ENCODE results near the gene TARS2. TPM values are rescaled to one million over a fixed set of nuclear protein-coding genes. Genes with fewer than 3 reads are reported as not detected.

Gene TARS2
- polyA plus RNA-seq, 2 of the 4 experiments (the other 2 are of a cell fraction): 19.4 to 21.6 TPM

DNA sequence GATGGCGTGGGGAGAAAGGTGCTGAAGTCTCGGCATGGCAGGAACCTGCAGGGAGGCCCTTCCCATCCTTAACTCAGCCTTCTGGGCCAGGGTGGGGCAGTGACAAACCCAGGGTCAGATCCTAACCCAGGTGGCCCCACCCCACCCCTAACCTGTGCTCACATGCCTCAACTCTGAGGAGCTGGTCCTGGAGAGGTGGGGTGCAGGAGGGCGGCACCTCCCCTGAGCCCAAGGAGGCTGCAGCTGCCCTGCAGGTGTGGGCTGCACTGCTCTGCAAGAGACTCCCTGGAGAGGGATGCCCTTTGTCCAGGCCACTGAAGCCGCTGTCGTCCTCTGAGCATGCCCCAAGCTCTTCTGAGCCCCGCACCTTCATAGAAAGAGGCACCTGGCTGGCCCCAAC, 46.8 kb downstream of the TARS2 start:
- FAIRE-seq (no peak), DNase-seq (ENCODE audit: low read depth in 1 of 2, low spot score in 1 of 2) (no peak), ATAC-seq (no peak)
- TF ChIP-seq POLR2A (IDR thresholded peaks at IDR 0.05; ENCODE audit: low read length) (no peak), KDM1A (IDR thresholded peaks at IDR 0.05; ENCODE audit: low read depth) (no peak), HOXB13 (CRISPR knock-in tag; IDR thresholded peaks at IDR 0.05; ENCODE audit: low read depth) (no peak), CBX2 (IDR thresholded peaks at IDR 0.05; ENCODE audit: borderline replicate concordance, low read depth) (no peak), EHMT2 (IDR thresholded peaks at IDR 0.05; ENCODE audit: low read depth) (no peak), JUN (IDR thresholded peaks at IDR 0.05) (no peak), CBX8 (IDR thresholded peaks at IDR 0.05) (no peak), RARB (CRISPR knock-in tag; IDR thresholded peaks at IDR 0.05) (no peak), MAFK (IDR thresholded peaks at IDR 0.05; ENCODE audit: partially characterized antibody) (no peak), FOSL2 (IDR thresholded peaks at IDR 0.05) (no peak), FOSL2 (CRISPR knock-in tag; IDR thresholded peaks at IDR 0.05) (no peak), ZNF302 (CRISPR knock-in tag; IDR thresholded peaks at IDR 0.05) (no peak), GATA3 (IDR thresholded peaks at IDR 0.05; ENCODE audit: borderline replicate concordance) (no peak), HDAC2 (IDR thresholded peaks at IDR 0.05) (no peak)
- TF ChIP-seq, protein P1, sequence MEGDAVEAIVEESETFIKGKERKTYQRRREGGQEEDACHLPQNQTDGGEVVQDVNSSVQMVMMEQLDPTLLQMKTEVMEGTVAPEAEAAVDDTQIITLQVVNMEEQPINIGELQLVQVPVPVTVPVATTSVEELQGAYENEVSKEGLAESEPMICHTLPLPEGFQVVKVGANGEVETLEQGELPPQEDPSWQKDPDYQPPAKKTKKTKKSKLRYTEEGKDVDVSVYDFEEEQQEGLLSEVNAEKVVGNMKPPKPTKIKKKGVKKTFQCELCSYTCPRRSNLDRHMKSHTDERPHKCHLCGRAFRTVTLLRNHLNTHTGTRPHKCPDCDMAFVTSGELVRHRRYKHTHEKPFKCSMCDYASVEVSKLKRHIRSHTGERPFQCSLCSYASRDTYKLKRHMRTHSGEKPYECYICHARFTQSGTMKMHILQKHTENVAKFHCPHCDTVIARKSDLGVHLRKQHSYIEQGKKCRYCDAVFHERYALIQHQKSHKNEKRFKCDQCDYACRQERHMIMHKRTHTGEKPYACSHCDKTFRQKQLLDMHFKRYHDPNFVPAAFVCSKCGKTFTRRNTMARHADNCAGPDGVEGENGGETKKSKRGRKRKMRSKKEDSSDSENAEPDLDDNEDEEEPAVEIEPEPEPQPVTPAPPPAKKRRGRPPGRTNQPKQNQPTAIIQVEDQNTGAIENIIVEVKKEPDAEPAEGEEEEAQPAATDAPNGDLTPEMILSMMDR (IDR thresholded peaks at IDR 0.05): no peak
- TF ChIP-seq, protein P2, sequence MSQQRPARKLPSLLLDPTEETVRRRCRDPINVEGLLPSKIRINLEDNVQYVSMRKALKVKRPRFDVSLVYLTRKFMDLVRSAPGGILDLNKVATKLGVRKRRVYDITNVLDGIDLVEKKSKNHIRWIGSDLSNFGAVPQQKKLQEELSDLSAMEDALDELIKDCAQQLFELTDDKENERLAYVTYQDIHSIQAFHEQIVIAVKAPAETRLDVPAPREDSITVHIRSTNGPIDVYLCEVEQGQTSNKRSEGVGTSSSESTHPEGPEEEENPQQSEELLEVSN (IDR thresholded peaks at IDR 0.05; ENCODE audit: borderline replicate concordance, low read depth): no peak
- TF ChIP-seq, protein P3, sequence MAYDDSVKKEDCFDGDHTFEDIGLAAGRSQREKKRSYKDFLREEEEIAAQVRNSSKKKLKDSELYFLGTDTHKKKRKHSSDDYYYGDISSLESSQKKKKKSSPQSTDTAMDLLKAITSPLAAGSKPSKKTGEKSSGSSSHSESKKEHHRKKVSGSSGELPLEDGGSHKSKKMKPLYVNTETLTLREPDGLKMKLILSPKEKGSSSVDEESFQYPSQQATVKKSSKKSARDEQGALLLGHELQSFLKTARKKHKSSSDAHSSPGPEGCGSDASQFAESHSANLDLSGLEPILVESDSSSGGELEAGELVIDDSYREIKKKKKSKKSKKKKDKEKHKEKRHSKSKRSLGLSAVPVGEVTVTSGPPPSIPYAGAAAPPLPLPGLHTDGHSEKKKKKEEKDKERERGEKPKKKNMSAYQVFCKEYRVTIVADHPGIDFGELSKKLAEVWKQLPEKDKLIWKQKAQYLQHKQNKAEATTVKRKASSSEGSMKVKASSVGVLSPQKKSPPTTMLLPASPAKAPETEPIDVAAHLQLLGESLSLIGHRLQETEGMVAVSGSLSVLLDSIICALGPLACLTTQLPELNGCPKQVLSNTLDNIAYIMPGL (CRISPR knock-in tag; IDR thresholded peaks at IDR 0.05; ENCODE audit: borderline replicate concordance): no peak
- Histone ChIP-seq H3K9me3 (no peaks in the 10 kb centered on the region), H3K27ac (no peak overlapping the region), H3K4me1 (peaks cover 40% of the 10 kb centered on the region), H3K4me2 (no peak overlapping the region), H3K4me3 (no peak overlapping the region)
- POLR2A ChIA-PET: no interaction called here
- 83% methylated on average over 6 of the region's 6 CpGs for WGBS (ENCODE audit: missing lambda C conversion rate)
- CTCF ChIA-PET: interaction anchor here (0.6 to 7.3 kb wide), 9 partner anchors 10 to 451 kb away, joined by 3 to 114 read pairs (median 27); partner anchors contain the start of genes ADAMTSL4, ECM1 and FALEC

DNA sequence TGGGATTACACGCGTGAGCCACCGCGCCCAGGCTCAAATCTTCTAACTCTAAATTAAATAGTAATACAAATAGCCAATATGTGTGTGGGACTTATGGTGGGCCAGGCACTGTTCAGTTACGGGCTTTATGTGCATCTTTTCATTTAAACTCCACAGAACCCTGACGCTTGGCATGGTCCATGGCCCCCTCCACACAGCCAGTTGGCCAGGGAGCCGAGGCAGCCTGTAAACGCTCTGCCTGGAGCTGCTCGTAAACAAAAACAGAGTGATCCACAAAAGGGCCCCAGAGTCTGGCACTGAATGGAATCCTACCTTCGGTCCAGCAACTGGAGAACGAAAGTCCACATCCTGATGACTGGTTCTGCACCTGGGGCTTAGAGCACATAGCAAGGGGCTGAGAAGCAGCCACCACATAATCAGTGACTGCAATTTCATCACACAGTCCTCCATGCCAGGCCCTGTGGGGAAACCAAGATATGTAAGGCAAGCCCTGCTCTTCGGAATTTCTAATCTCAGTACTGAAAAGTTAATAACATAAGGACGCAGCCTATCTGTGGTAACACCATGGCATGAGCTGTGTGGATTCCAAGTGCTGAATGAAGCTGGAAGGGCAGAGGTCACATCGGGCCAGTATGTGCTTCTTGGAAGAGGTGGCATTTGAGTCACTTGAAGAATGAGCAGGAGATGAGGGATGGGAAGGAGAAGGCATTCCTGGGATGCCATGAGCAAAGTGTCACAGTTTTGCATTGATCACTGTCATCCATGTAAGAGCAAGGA, 48.5 kb downstream of the TARS2 start:
- Histone ChIP-seq H3K4me2 (peak overlapping the region; percentile 38), H3K4me1 (peaks cover 37% of the 10 kb centered on the region), H3K9me3 (no peaks in the 10 kb centered on the region), H3K27ac (peak overlapping the region in 1 of 2 experiments; percentile 34; a peak in 1 of 6 replicates), H3K4me3 (no peak overlapping the region)
- no peak for ATAC-seq
- peak in 1 of 2 experiments; percentile 50 for DNase-seq (ENCODE audit: low read depth in 1 of 2, low spot score in 1 of 2)
- POLR2A ChIA-PET: interaction anchor here (0.9 kb wide), 1 partner anchor 10 kb away, joined by 3 read pairs; no protein-coding TSS in a partner anchor
- TF ChIP-seq CBX8 (IDR thresholded peaks at IDR 0.05): no peak
- no peak for TF ChIP-seq CEBPB (IDR thresholded peaks at IDR 0.05)
- TF ChIP-seq HOXA7 (CRISPR knock-in tag; IDR thresholded peaks at IDR 0.05): no peak
- no peak for TF ChIP-seq KDM1A (IDR thresholded peaks at IDR 0.05; ENCODE audit: low read depth)
- no peak for TF ChIP-seq RCOR1 (IDR thresholded peaks at IDR 0.05; ENCODE audit: low read depth, low read length)
- no peak for TF ChIP-seq NR3C1 (IDR thresholded peaks at IDR 0.05)
- TF ChIP-seq, protein P4, sequence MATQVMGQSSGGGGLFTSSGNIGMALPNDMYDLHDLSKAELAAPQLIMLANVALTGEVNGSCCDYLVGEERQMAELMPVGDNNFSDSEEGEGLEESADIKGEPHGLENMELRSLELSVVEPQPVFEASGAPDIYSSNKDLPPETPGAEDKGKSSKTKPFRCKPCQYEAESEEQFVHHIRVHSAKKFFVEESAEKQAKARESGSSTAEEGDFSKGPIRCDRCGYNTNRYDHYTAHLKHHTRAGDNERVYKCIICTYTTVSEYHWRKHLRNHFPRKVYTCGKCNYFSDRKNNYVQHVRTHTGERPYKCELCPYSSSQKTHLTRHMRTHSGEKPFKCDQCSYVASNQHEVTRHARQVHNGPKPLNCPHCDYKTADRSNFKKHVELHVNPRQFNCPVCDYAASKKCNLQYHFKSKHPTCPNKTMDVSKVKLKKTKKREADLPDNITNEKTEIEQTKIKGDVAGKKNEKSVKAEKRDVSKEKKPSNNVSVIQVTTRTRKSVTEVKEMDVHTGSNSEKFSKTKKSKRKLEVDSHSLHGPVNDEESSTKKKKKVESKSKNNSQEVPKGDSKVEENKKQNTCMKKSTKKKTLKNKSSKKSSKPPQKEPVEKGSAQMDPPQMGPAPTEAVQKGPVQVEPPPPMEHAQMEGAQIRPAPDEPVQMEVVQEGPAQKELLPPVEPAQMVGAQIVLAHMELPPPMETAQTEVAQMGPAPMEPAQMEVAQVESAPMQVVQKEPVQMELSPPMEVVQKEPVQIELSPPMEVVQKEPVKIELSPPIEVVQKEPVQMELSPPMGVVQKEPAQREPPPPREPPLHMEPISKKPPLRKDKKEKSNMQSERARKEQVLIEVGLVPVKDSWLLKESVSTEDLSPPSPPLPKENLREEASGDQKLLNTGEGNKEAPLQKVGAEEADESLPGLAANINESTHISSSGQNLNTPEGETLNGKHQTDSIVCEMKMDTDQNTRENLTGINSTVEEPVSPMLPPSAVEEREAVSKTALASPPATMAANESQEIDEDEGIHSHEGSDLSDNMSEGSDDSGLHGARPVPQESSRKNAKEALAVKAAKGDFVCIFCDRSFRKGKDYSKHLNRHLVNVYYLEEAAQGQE (IDR thresholded peaks at IDR 0.05): no peak
- TF ChIP-seq, protein P5, sequence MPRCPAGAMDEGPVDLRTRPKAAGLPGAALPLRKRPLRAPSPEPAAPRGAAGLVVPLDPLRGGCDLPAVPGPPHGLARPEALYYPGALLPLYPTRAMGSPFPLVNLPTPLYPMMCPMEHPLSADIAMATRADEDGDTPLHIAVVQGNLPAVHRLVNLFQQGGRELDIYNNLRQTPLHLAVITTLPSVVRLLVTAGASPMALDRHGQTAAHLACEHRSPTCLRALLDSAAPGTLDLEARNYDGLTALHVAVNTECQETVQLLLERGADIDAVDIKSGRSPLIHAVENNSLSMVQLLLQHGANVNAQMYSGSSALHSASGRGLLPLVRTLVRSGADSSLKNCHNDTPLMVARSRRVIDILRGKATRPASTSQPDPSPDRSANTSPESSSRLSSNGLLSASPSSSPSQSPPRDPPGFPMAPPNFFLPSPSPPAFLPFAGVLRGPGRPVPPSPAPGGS (IDR thresholded peaks at IDR 0.05): no peak
- no peak for TF ChIP-seq POLR2AphosphoS2 (conservative IDR thresholded peaks at IDR 0.05; ENCODE audit: low read length)
- TF ChIP-seq, protein P3 (CRISPR knock-in tag; IDR thresholded peaks at IDR 0.05; ENCODE audit: borderline replicate concordance): no peak
- CTCF ChIA-PET: interaction anchor here (0.8 to 7.3 kb wide), 10 partner anchors 10 to 280 kb away, joined by 3 to 114 read pairs (median 4); partner anchors contain the start of genes ADAMTSL4, ECM1 and FALEC
- FAIRE-seq: no peak
- 77% methylated on average over 14 of the region's 14 CpGs for WGBS (ENCODE audit: missing lambda C conversion rate)
